HCEC 1CT (cell line): ENCODE data around the gene RARS2.
"Not testable (repeated sequence)": the region's sequence is repeated elsewhere in the genome, so short reads cannot be mapped to it uniquely, and the experiment has no call there.

ENCODE experiments used
- DNase-seq: peaks from one replicate; pipeline ENCODE4 v3.0.0-alpha.2; 2017

Gene RARS2

GRCh38 chr6:87589693-87590416 lies at the start of gene RARS2, which contains the start of gene ORC3:
Gene RARS2, minus strand, starts transcription at chr6:87589987. Its CDS starts 30 bp downstream, at chr6:87589957.
Gene ORC3, plus strand, starts transcription at chr6:87590135. Its CDS starts 34 bp downstream, at chr6:87590169.
- peak; percentile 95 for DNase-seq

- no peak for DNase-seq
Measured at GRCh38 chr6:87639373-87639772, 49.6 kb upstream of the RARS2 start.

GRCh38 chr6:87637106-87637505 lies 47.3 kb upstream of the RARS2 start:
- no peak for DNase-seq

DNA sequence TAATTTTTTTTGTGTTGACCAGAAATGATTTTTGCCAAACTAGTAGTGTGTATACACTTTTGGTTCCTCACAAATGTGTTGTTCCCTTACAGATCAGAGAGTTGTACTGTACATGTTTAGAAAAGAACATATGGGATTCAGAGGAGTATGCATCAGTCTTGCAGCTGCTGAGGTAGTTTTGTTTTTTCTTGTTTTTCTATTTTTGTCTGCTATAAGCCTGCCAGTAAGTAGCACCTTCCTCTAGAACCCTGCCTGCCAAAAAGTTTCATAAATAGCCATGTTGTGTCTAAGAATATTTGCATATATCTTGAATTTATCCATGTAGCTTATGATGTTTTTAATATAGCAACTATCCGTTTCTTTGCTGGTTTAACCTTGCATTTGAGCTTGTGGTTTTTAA lies 46.5 kb upstream of the RARS2 start:
- no peak for DNase-seq

DNA sequence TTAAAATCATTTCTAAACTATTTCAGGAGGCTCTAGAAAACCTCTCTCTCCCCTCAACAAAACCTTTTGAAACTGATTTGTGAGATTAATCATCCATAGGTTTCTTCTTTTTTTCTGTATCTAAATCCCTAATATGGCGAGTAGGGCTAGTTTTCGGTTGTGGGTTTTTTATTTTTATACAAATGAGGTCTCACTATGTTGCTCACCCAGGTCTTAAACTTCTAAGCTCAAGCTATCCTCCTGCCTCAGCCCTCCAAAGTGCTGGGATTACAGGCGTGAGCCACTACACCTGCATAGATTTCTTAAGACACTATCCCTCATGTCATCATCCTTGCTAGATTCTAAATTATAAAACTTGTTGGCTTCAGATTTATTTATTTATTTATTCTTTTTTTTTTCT lies 44.1 kb upstream of the RARS2 start:
- DNase-seq, result no peak

GRCh38 chr6:87630746-87631145 lies 41.0 kb upstream of the RARS2 start:
- DNase-seq, result no peak

- DNase-seq, result peak; percentile 30
Measured at GRCh38 chr6:87628881-87629280, 39.1 kb upstream of the RARS2 start.

GRCh38 chr6:87628424-87628823 lies 38.6 kb upstream of the RARS2 start:
- no peak for DNase-seq

- peak; percentile 4 for DNase-seq
Measured at GRCh38 chr6:87623248-87623647, 33.5 kb upstream of the RARS2 start.

- DNase-seq, result no peak
Measured at GRCh38 chr6:87618531-87618930, 28.7 kb upstream of the RARS2 start.

DNA sequence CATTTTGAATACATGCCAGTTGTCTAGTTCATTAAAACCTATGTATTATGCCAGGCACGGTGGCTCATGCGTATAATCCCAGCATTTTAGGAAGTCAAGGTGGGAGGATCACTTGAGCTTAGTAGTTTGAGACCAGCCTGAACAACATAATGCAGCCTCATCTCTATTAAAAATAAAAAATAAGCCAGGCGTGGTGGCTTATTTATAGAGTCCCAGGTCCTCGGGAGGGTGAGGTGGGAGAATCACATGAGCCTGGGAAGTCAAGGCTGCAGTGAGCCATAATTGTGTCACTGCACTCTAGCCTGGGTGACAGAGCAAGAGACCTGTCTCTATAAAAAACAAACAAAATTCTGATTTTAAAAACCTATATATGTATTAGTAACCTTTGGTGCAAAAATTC lies 27.6 kb upstream of the RARS2 start:
- DNase-seq, result no peak

- DNase-seq, result not testable (repeated sequence)
Measured at GRCh38 chr6:87613018-87613417, 23.2 kb upstream of the RARS2 start.

DNA sequence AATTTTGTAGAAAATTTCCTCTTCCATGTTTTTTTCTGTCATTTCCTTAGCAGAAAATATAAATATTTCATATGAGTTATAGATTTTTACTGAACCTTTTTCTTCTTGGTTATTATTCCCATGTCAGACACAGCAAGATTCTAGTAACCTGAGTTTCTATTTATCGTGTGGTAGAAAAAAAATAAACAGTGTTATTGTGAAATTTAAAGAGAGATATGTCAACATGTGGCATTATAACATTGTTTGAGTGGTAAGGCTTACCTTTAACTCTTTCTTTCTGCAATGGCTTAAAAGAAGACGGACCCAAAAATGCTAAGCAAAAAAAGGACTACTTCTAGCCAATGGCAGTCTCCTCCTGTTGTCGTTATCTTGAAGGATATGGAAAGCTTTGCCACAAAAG lies 19.0 kb upstream of the RARS2 start:
- no peak for DNase-seq

DNA sequence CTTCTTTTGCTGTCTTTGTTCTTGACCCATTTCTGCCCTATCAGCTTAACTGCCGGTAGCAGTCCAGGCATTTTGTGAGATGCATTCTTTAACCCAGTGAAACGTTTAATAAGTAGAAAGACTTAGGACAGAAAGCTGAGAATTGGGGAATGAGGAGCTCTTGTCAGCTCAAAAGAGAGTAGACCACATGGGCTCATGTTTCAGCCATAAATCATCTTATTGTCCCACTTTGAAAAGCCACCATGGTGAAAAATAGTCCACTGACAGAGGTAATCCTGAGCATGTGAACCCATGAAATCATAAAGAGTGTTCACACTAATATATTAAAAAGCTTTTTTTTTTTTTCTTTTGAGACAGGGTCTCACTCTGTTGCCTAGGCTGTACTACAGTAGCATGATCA lies 16.4 kb upstream of the RARS2 start:
- DNase-seq, result no peak

DNA sequence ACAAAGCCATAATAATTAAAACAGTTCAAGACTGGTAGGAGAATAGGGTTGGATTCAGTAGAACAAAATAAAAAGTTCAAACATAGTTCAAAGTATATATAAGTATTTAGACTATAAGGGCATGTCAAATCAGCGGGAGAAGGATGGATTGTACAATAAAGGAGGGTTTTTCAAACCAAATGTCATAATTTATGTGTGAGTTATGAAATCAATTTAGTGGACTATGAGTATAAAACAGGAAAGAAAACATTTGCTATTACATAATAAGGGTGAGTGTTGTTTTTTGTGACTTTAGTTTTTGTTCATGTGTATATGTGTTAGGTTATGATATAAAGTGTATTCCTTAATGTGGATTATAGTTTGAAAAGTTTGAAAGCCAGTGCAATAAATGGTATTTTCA lies 10.8 kb upstream of the RARS2 start:
- no peak for DNase-seq

- no peak for DNase-seq
Measured at GRCh38 chr6:87590990-87591389, 1.2 kb upstream of the RARS2 start.

DNA sequence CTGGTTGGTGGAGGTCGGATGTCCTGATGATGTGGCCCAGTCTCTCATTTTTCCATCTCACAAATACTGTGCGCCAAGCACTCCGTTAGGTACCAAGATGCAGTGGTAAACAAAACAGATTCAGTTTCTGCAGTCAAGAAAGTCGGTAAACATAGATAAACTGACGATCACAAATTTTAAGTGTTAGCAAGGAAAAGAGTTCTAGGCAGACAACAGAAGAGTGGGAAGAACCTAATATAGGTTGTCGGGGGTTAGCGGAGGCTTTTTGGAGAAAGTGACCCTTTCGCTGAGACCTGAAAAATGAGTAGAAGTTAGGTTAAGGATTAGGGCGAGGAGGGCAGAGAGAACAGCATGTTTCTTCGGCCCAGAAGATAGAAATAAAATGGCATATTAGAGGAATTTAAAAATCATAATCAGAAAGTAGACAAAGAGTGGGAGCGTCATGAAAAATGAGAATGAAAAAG lies 662 bp upstream of the RARS2 start:
- no peak for DNase-seq

GRCh38 chr6:87588756-87589407 lies 905 bp downstream of the RARS2 start:
- no peak for DNase-seq

- DNase-seq, result no peak
Measured at GRCh38 chr6:87586371-87587077, 3.3 kb downstream of the RARS2 start.

DNA sequence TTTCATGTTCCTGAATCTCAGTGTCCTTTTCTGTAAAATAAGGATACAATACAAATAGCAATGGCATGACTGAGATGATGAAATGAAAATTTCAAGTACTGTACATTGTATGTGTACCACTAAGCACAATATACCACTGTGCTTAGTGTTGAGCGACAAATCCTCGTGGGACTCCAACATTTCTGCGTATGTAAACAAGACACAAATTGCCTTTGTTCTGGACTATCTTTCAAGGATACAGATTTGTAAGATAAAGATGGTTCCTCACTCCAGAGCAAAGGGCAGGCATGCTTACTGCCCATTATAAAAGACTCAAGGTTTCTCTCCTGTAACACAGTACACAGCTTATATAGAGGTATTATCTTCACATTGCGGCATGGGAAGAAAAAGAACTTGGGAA lies 6.0 kb downstream of the RARS2 start:
- no peak for DNase-seq

- no peak for DNase-seq
Measured at GRCh38 chr6:87575423-87575822, 14.4 kb downstream of the RARS2 start.

GRCh38 chr6:87574237-87574804 lies 15.5 kb downstream of the RARS2 start:
- DNase-seq, result no peak

DNA sequence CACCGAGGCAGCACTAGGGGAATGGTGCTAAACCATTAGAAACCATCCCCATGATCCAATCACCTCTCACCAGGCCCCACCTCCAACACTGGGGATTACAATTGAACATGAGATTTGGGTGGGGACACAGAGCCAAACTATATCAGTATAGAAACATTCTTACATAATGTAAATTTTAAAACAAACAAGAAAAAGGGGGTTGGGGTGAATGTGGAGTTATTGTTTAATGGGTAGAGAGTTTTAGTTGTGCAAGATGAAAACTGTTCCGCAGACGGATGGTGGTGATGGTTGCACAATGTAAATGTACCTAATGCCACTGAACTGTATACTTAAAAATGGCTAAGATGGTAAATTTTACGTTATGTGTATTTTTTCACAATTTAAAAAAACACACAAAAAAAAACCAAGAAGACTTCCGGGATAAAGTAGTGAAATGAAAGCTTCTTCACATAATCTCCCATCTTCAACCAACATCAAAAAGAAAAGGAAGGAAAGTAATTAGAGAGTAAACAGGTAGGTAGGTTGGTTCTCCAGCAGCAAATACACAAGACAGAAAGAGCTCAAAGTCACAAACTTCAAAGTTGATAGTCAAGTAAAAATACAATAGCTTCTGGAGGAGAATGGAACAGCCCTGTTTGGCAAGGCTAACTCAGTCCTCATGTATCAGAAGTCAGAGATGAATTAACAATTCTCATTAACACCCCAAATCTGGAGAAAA lies 16.3 kb downstream of the RARS2 start:
- no peak for DNase-seq
